ENCODE data around the gene CLIP1.

- TF ChIP-seq, protein P1, sequence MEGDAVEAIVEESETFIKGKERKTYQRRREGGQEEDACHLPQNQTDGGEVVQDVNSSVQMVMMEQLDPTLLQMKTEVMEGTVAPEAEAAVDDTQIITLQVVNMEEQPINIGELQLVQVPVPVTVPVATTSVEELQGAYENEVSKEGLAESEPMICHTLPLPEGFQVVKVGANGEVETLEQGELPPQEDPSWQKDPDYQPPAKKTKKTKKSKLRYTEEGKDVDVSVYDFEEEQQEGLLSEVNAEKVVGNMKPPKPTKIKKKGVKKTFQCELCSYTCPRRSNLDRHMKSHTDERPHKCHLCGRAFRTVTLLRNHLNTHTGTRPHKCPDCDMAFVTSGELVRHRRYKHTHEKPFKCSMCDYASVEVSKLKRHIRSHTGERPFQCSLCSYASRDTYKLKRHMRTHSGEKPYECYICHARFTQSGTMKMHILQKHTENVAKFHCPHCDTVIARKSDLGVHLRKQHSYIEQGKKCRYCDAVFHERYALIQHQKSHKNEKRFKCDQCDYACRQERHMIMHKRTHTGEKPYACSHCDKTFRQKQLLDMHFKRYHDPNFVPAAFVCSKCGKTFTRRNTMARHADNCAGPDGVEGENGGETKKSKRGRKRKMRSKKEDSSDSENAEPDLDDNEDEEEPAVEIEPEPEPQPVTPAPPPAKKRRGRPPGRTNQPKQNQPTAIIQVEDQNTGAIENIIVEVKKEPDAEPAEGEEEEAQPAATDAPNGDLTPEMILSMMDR (IDR thresholded peaks at IDR 0.05; ENCODE audit: insufficient read depth, low read depth, low read length): no peak
- no peak for TF ChIP-seq EZH2 (IDR thresholded peaks at IDR 0.05; ENCODE audit: insufficient read depth, low read length)
Observed at GRCh38 chr12:122392411-122392810, 30.1 kb downstream of the CLIP1 start.
